HG02943 (cell line): ENCODE data around the gene GPX3.

Experiments
- ATAC-seq: cut with Tn5 transposase; IDR thresholded peaks from one replicate; pipeline ENCODE4 v1.9.1; 2021; ENCODE audit warnings: mild to moderate bottlenecking, low read depth, moderate library complexity; ENCODE audit not compliant: unreplicated experiment

Gene GPX3

GRCh38 chr5:151020304-151021110 is at the start of gene GPX3:
Gene GPX3 (plus strand): TSS chr5:151020591. CDS start chr5:151020655, 64 bp downstream.
- ATAC-seq, result no peak

GRCh38 chr5:150978590-150978989 is 41.8 kb upstream of the GPX3 start:
- ATAC-seq, result no peak

GRCh38 chr5:150987746-150988145 is 32.6 kb upstream of the GPX3 start:
- ATAC-seq, result no peak

- no peak for ATAC-seq
These were observed 30.7 kb upstream of the GPX3 start for GRCh38 chr5:150989695-150990094.

- ATAC-seq, result no peak
These were observed 27.7 kb upstream of the GPX3 start for GRCh38 chr5:150992705-150993104.

- ATAC-seq, result no peak
These were observed 27.0 kb upstream of the GPX3 start for GRCh38 chr5:150993422-150993821.

- no peak for ATAC-seq
These were observed 26.5 kb upstream of the GPX3 start for GRCh38 chr5:150993826-150994412.

GRCh38 chr5:150999704-151000442 is 20.5 kb upstream of the GPX3 start:
- ATAC-seq, result no peak

GRCh38 chr5:151001436-151001835 is 19.0 kb upstream of the GPX3 start:
- ATAC-seq, result no peak

- ATAC-seq, result no peak
These were observed 18.1 kb upstream of the GPX3 start for GRCh38 chr5:151002250-151002649.

GRCh38 chr5:151002681-151003502 is 17.5 kb upstream of the GPX3 start:
- ATAC-seq, result no peak

GRCh38 chr5:151003503-151003860 is 16.9 kb upstream of the GPX3 start:
- no peak for ATAC-seq

GRCh38 chr5:151004499-151004898 is 15.9 kb upstream of the GPX3 start:
- ATAC-seq, result no peak

GRCh38 chr5:151005187-151005949 is 15.0 kb upstream of the GPX3 start:
- no peak for ATAC-seq

- ATAC-seq, result no peak
These were observed 14.3 kb upstream of the GPX3 start for GRCh38 chr5:151005950-151006576.

GRCh38 chr5:151006704-151007334 is 13.6 kb upstream of the GPX3 start:
- no peak for ATAC-seq

GRCh38 chr5:151007430-151008209 is 12.8 kb upstream of the GPX3 start:
- ATAC-seq, result no peak

GRCh38 chr5:151008210-151008491 is 12.2 kb upstream of the GPX3 start:
- no peak for ATAC-seq

GRCh38 chr5:151008906-151009305 is 11.5 kb upstream of the GPX3 start:
- no peak for ATAC-seq
